Neural crest cell (in vitro differentiated cells): ENCODE measurements around the gene EXOC6B. TPM values are rescaled to one million over a fixed set of nuclear protein-coding genes. Genes with fewer than 3 reads are reported as not detected.

Source experiments
- DNase-seq: peaks from one replicate; pipeline ENCODE4 v3.0.0; 2021; ENCODE audit warnings: low read depth, mixed read lengths, low spot score
- H3K27ac Mint-ChIP-seq: one replicate; pipeline ENCODE4 v1.8.0; 2021; ENCODE audit warnings: mild to moderate bottlenecking, mixed read lengths; ENCODE audit not compliant: unreplicated experiment
- H3K27me3 Mint-ChIP-seq: 2 replicates; pipeline ENCODE4 v1.8.0; 2021; ENCODE audit warnings: low read depth, mild to moderate bottlenecking, mixed read lengths
- H3K36me3 Mint-ChIP-seq: 2 replicates; pipeline ENCODE4 v1.8.0; 2021; ENCODE audit warnings: low read depth, mild to moderate bottlenecking, mixed read lengths
- H3K4me1 Mint-ChIP-seq: 2 replicates; pipeline ENCODE4 v1.8.0; 2021; ENCODE audit warnings: mixed read lengths
- H3K4me3 Mint-ChIP-seq: one replicate; pipeline ENCODE4 v1.8.0; 2021; ENCODE audit warnings: mild to moderate bottlenecking, mixed read lengths
- H3K9me3 Mint-ChIP-seq: 2 replicates; pipeline ENCODE4 v1.8.0; 2021; ENCODE audit warnings: mixed read lengths
- CTCF ChIP-seq: fragments of 200-600 bp; sonication (generic); conservative IDR thresholded peaks from 2 replicates; pipeline ENCODE4 v1.5.0; 2021; ENCODE audit warnings: antibody characterized with exemption, mild to moderate bottlenecking
- long read RNA-seq: library from polyadenylated mRNA; unstranded; transcript quantifications from one replicate; pipeline ENCODE4 v2.0.0, GENCODE V29; 2020
- total RNA-seq: library from RNA; stranded (reverse); gene quantifications from 2 replicates; pipeline ENCODE4 v1.2.1, GENCODE V29; 2021

The EXOC6B gene
- total RNA-seq = 28.0 and 28.2 TPM in 2 replicates
- long read RNA-seq, partial matches to known transcripts = 4 of 20 reads
- long read RNA-seq, other reads (novel, unspliced or antisense) = 16 of 20 reads

GRCh38 chr2:72825257-72826155 lies at the start of gene EXOC6B:
Gene EXOC6B (minus strand): TSS chr2:72826033.
- peak within 1 kb of the TSS; percentile 97 for H3K27ac Mint-ChIP-seq
- H3K9me3 Mint-ChIP-seq = no peaks in the 10 kb centered on the region
- DNase-seq = peak; percentile 94
- no peak for TF ChIP-seq CTCF
- H3K36me3 Mint-ChIP-seq = peaks cover 2% of the 10 kb centered on the region
- peak within 1 kb of the TSS; percentile 97 for H3K4me3 Mint-ChIP-seq
- H3K4me1 Mint-ChIP-seq = peaks cover 22% of the 10 kb centered on the region
- H3K27me3 Mint-ChIP-seq = peaks cover 3% of the 10 kb centered on the region

GRCh38 chr2:72871880-72872279 lies 46.0 kb upstream of the EXOC6B start:
- no peak for TF ChIP-seq CTCF
- no peak for DNase-seq
- peaks cover 3% of the 10 kb centered on the region for H3K9me3 Mint-ChIP-seq
- H3K27me3 Mint-ChIP-seq = peaks cover 78% of the 10 kb centered on the region
- H3K4me3 Mint-ChIP-seq = no peak overlapping the region
- no peaks in the 10 kb centered on the region for H3K4me1 Mint-ChIP-seq
- H3K27ac Mint-ChIP-seq = no peak overlapping the region
- H3K36me3 Mint-ChIP-seq = no peaks in the 10 kb centered on the region

GRCh38 chr2:72871060-72871459 lies 45.2 kb upstream of the EXOC6B start:
- Mint-ChIP-seq H3K36me3 (no peaks in the 10 kb centered on the region), H3K4me1 (no peaks in the 10 kb centered on the region), H3K4me3 (no peak overlapping the region), H3K27me3 (peaks cover 78% of the 10 kb centered on the region), H3K27ac (no peak overlapping the region), H3K9me3 (peaks cover 3% of the 10 kb centered on the region)
- DNase-seq = no peak
- no peak for TF ChIP-seq CTCF

- H3K4me3 Mint-ChIP-seq = no peak overlapping the region
- H3K27me3 Mint-ChIP-seq = peaks cover 77% of the 10 kb centered on the region
- peaks cover 9% of the 10 kb centered on the region for H3K4me1 Mint-ChIP-seq
- no peaks in the 10 kb centered on the region for H3K9me3 Mint-ChIP-seq
- H3K27ac Mint-ChIP-seq = no peak overlapping the region
- TF ChIP-seq CTCF = no peak
- H3K36me3 Mint-ChIP-seq = no peaks in the 10 kb centered on the region
- DNase-seq = no peak
These were observed 38.7 kb upstream of the EXOC6B start for GRCh38 chr2:72864500-72864899.

DNA sequence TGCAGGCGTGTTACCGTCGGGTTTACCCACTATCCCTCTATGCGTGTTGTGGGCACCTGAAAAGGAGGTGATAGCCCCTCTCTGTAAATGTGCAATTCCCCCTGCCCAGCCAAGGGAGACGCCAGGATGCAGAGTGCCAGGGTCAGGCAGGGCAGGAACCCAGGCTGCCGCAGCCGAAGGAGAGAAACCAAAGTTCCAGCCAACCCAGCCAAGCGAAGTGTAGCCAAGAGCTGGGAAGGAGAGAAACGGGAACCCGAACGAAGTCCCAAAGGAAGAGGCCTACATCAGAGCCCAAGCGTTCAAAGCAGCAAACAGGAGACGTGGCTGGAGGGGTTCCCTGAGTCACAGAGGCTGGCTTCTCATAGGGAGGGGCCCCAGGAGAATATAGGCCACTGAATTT lies 37.2 kb upstream of the EXOC6B start:
- Mint-ChIP-seq H3K9me3 (no peaks in the 10 kb centered on the region), H3K36me3 (no peaks in the 10 kb centered on the region), H3K27ac (no peak overlapping the region), H3K4me3 (no peak overlapping the region), H3K27me3 (peaks cover 76% of the 10 kb centered on the region), H3K4me1 (peaks cover 9% of the 10 kb centered on the region)
- TF ChIP-seq CTCF = no peak
- DNase-seq = no peak
